SK-N-SH treated with all-trans-retinoic acid at 6 μM for 48 hours (cell line): ENCODE measurements around the gene SUCLA2.

Experiments
- ATAC-seq: fragments of 200-7000 bp; cut with Tn5 transposase; 3 replicates; pipeline ENCODE4 v1.9.1; 2020; ENCODE audit warnings: mild to moderate bottlenecking, moderate library complexity
- BACH2 ChIP-seq: fragments of 250-450 bp; sonication (Bioruptor Pico); IDR thresholded peaks from 2 replicates; pipeline ENCODE4 v1.9.0; 2021; ENCODE audit warnings: mild to moderate bottlenecking, borderline replicate concordance
- CSDC2 ChIP-seq: fragments of 250-450 bp; sonication (Bioruptor Pico); IDR thresholded peaks from 2 replicates; pipeline ENCODE4 v1.5.0; 2020; ENCODE audit warnings: mild to moderate bottlenecking, moderate library complexity
- GLIS3 ChIP-seq: fragments of 250-450 bp; sonication (Bioruptor Pico); IDR thresholded peaks from 2 replicates; pipeline ENCODE4 v1.5.0; 2020; ENCODE audit warnings: mild to moderate bottlenecking, moderate library complexity
- ISL1 ChIP-seq: fragments of 250-450 bp; sonication (Bioruptor Pico); IDR thresholded peaks from 2 replicates; pipeline ENCODE4 v2.1.2; 2022; ENCODE audit warnings: mild to moderate bottlenecking, moderate library complexity
- OSR1 ChIP-seq: fragments of 250-450 bp; sonication (Bioruptor Pico); IDR thresholded peaks from 2 replicates; pipeline ENCODE4 v1.8.0; 2022; ENCODE audit warnings: moderate library complexity, mild to moderate bottlenecking, inconsistent platforms
- PPARA ChIP-seq: fragments of 250-450 bp; sonication (Bioruptor Pico); IDR thresholded peaks from 2 replicates; pipeline ENCODE4 v1.5.0; 2020; ENCODE audit warnings: mild to moderate bottlenecking, borderline replicate concordance
- RARB ChIP-seq: fragments of 250-450 bp; sonication (Bioruptor Pico); IDR thresholded peaks from 2 replicates; pipeline ENCODE4 v1.8.0; 2021; ENCODE audit warnings: mild to moderate bottlenecking, moderate library complexity
- SNAI2 ChIP-seq: fragments of 250-450 bp; sonication (Bioruptor Pico); IDR thresholded peaks from 2 replicates; pipeline ENCODE4 v1.5.0; 2020; ENCODE audit warnings: mild to moderate bottlenecking, moderate library complexity
- TCF4 ChIP-seq: fragments of 250-450 bp; sonication (Bioruptor Pico); IDR thresholded peaks from 2 replicates; pipeline ENCODE4 v1.8.0; 2021; ENCODE audit warnings: mild to moderate bottlenecking, moderate library complexity, borderline replicate concordance
- TOX ChIP-seq: fragments of 250-450 bp; sonication (Bioruptor Pico); IDR thresholded peaks from 2 replicates; pipeline ENCODE4 v1.8.0; 2021; ENCODE audit warnings: mild to moderate bottlenecking, moderate library complexity, borderline replicate concordance
- ZC3H10 ChIP-seq: fragments of 250-450 bp; sonication (Bioruptor Pico); IDR thresholded peaks from 2 replicates; pipeline ENCODE4 v1.5.1; 2021; ENCODE audit warnings: mild to moderate bottlenecking, moderate library complexity
- ZFP3 ChIP-seq: fragments of 250-450 bp; sonication (Bioruptor Pico); IDR thresholded peaks from 2 replicates; pipeline ENCODE4 v1.5.0; 2020; ENCODE audit warnings: mild to moderate bottlenecking, moderate library complexity
- ZFP30 ChIP-seq: fragments of 450-650 bp; formaldehyde crosslinking; IDR thresholded peaks from 2 replicates; pipeline ENCODE4 v1.5.0; 2022; ENCODE audit warnings: mild to moderate bottlenecking, moderate library complexity
- ZNF565 ChIP-seq: fragments of 450-650 bp; formaldehyde crosslinking; conservative IDR thresholded peaks from 2 replicates; pipeline ENCODE4 v1.5.0; 2020; ENCODE audit warnings: low read depth, mild to moderate bottlenecking, moderate library complexity
- ZNF70 ChIP-seq: fragments of 450-650 bp; formaldehyde crosslinking; IDR thresholded peaks from 2 replicates; pipeline ENCODE4 v1.5.0; 2020; ENCODE audit warnings: mild to moderate bottlenecking, moderate library complexity
- ZNF8 ChIP-seq: fragments of 450-650 bp; formaldehyde crosslinking; IDR thresholded peaks from 2 replicates; pipeline ENCODE4 v1.5.0; 2020; ENCODE audit warnings: mild to moderate bottlenecking, moderate library complexity
- TF ChIP-seq, protein P1 (sequence below): fragments of 250-450 bp; sonication (Bioruptor Pico); IDR thresholded peaks from 2 replicates; pipeline ENCODE4 v1.8.0; 2020; ENCODE audit warnings: mild to moderate bottlenecking, moderate library complexity, borderline replicate concordance
- TF ChIP-seq, protein P2 (sequence below): fragments of 250-450 bp; sonication (Bioruptor Pico); IDR thresholded peaks from 2 replicates; pipeline ENCODE4 v1.5.0; 2020; ENCODE audit warnings: mild to moderate bottlenecking, moderate library complexity
- TF ChIP-seq, protein P3 (sequence below): fragments of 250-450 bp; sonication (Bioruptor Pico); IDR thresholded peaks from 2 replicates; pipeline ENCODE4 v1.5.1; 2021; ENCODE audit warnings: mild to moderate bottlenecking, moderate library complexity
- TF ChIP-seq, protein P4 (sequence below): fragments of 250-450 bp; sonication (Bioruptor Pico); IDR thresholded peaks from 2 replicates; pipeline ENCODE4 v1.8.0; 2021; ENCODE audit warnings: low read depth, mild to moderate bottlenecking, moderate library complexity, borderline replicate concordance

Gene SUCLA2

DNA sequence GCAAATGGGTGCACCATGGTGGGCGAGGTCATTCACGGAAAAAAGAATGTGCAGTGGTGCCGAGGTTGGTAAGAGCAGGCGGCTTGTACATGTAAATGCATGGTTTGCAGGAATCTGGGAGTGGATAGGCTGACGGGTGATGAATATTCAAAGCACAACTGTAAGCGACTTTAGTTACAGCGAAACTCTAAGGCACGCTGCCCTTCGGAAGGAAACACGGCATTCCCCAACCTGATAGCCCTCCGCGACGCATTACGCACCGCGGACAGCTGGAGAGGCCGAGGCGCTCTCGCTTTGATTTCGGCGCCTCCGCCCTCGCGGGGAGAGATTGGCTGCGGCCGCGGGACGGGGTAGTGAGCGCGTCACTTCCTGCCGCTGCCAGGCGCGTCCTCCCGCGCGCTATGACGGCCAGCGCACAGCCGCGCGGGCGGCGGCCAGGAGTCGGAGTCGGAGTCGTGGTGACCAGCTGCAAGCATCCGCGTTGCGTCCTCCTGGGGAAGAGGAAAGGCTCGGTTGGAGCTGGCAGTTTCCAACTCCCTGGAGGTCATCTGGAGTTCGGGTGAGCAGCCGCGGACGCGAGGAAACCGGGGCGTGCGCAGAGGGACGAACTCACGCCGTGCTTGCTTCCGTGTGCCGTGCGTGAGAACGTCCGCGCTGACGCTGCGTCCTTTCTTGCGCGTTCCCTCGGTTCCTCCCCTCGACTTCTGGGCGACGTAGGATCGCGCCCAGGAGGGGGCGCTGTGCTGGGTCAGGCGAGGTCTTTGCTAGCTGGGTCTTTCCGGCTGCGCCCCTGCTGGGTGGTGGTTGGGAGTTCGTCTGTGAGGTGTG, 36.5 kb upstream of the SUCLA2 start, which contains the start of gene NUDT15:
Gene NUDT15 (plus strand): TSS at position 381 of the 828 bp plus-strand sequence. CDS start 21 bp downstream, at position 402.
- TF ChIP-seq ZNF8 (CRISPR knock-in tag) (no peak), ZNF565 (CRISPR knock-in tag) (no peak), ZFP3 (CRISPR knock-in tag) (0 out of 2 replicates have a peak, but pooled peaks have one; percentile 45), ZNF70 (no peak), ZFP30 (no peak), BACH2 (CRISPR knock-in tag) (no peak), TCF4 (no peak), TOX (CRISPR knock-in tag) (no peak), OSR1 (no peak), CSDC2 (CRISPR knock-in tag) (no peak)
- TF ChIP-seq, protein P1, sequence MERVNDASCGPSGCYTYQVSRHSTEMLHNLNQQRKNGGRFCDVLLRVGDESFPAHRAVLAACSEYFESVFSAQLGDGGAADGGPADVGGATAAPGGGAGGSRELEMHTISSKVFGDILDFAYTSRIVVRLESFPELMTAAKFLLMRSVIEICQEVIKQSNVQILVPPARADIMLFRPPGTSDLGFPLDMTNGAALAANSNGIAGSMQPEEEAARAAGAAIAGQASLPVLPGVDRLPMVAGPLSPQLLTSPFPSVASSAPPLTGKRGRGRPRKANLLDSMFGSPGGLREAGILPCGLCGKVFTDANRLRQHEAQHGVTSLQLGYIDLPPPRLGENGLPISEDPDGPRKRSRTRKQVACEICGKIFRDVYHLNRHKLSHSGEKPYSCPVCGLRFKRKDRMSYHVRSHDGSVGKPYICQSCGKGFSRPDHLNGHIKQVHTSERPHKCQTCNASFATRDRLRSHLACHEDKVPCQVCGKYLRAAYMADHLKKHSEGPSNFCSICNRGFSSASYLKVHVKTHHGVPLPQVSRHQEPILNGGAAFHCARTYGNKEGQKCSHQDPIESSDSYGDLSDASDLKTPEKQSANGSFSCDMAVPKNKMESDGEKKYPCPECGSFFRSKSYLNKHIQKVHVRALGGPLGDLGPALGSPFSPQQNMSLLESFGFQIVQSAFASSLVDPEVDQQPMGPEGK (CRISPR knock-in tag): no peak
- TF ChIP-seq, protein P2, sequence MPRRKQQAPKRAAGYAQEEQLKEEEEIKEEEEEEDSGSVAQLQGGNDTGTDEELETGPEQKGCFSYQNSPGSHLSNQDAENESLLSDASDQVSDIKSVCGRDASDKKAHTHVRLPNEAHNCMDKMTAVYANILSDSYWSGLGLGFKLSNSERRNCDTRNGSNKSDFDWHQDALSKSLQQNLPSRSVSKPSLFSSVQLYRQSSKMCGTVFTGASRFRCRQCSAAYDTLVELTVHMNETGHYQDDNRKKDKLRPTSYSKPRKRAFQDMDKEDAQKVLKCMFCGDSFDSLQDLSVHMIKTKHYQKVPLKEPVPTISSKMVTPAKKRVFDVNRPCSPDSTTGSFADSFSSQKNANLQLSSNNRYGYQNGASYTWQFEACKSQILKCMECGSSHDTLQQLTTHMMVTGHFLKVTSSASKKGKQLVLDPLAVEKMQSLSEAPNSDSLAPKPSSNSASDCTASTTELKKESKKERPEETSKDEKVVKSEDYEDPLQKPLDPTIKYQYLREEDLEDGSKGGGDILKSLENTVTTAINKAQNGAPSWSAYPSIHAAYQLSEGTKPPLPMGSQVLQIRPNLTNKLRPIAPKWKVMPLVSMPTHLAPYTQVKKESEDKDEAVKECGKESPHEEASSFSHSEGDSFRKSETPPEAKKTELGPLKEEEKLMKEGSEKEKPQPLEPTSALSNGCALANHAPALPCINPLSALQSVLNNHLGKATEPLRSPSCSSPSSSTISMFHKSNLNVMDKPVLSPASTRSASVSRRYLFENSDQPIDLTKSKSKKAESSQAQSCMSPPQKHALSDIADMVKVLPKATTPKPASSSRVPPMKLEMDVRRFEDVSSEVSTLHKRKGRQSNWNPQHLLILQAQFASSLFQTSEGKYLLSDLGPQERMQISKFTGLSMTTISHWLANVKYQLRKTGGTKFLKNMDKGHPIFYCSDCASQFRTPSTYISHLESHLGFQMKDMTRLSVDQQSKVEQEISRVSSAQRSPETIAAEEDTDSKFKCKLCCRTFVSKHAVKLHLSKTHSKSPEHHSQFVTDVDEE (CRISPR knock-in tag): peak; percentile 51; the same call in 1 of the 2 replicates
- TF ChIP-seq, protein P3, sequence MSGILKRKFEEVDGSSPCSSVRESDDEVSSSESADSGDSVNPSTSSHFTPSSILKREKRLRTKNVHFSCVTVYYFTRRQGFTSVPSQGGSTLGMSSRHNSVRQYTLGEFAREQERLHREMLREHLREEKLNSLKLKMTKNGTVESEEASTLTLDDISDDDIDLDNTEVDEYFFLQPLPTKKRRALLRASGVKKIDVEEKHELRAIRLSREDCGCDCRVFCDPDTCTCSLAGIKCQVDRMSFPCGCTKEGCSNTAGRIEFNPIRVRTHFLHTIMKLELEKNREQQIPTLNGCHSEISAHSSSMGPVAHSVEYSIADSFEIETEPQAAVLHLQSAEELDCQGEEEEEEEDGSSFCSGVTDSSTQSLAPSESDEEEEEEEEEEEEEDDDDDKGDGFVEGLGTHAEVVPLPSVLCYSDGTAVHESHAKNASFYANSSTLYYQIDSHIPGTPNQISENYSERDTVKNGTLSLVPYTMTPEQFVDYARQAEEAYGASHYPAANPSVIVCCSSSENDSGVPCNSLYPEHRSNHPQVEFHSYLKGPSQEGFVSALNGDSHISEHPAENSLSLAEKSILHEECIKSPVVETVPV (CRISPR knock-in tag): no peak
- TF ChIP-seq, all 23 proteins: peak for 2
- peak; percentile 97 for ATAC-seq

DNA sequence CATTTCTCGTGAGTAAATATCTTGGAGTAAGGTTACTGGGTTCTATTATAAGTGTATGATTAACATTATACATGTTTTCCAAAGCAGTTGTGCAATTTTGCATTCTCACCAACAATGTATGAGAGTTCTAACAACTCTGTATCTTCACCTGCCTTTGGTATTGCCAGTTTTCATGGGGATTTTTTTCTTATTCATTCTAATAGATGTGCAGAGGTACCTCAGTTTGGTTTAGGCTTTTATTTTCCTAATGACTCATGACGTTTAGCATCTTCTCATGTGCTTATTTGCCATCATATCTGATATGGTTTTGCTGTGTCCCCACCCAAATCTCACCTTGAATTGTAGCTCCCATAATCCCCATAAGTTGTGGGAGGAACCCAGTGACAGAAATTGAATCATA, 28.8 kb upstream of the SUCLA2 start:
- TF ChIP-seq ZNF565 (CRISPR knock-in tag) (no peak), SNAI2 (no peak), ISL1 (CRISPR knock-in tag) (no peak), OSR1 (no peak), GLIS3 (CRISPR knock-in tag) (no peak), ZNF8 (CRISPR knock-in tag) (no peak), TOX (CRISPR knock-in tag) (no peak), PPARA (no peak), ZNF70 (no peak), ZFP3 (CRISPR knock-in tag) (no peak), ZC3H10 (CRISPR knock-in tag) (no peak), RARB (CRISPR knock-in tag) (no peak), BACH2 (CRISPR knock-in tag) (no peak)
- TF ChIP-seq, protein P4, sequence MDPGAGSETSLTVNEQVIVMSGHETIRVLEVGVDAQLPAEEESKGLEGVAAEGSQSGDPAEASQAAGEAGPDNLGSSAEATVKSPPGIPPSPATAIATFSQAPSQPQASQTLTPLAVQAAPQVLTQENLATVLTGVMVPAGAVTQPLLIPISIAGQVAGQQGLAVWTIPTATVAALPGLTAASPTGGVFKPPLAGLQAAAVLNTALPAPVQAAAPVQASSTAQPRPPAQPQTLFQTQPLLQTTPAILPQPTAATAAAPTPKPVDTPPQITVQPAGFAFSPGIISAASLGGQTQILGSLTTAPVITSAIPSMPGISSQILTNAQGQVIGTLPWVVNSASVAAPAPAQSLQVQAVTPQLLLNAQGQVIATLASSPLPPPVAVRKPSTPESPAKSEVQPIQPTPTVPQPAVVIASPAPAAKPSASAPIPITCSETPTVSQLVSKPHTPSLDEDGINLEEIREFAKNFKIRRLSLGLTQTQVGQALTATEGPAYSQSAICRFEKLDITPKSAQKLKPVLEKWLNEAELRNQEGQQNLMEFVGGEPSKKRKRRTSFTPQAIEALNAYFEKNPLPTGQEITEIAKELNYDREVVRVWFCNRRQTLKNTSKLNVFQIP (CRISPR knock-in tag): no peak
- TF ChIP-seq, protein P2 (CRISPR knock-in tag): no peak
- TF ChIP-seq, protein P3 (CRISPR knock-in tag): no peak
- no peak for ATAC-seq
